ENCODE results near the gene TMTC1. TPM values are rescaled to one million over a fixed set of nuclear protein-coding genes. Genes with fewer than 3 reads are reported as not detected.

Gene TMTC1
- total and polyA plus RNA-seq, 2 experiments from 2014 or later, result 4.8 to 24.3 TPM

- TF ChIP-seq ETS1 (IDR thresholded peaks at IDR 0.05) (no peak), JUNB (IDR thresholded peaks at IDR 0.05; ENCODE audit: unreplicated experiment) (no peak), EZH2 (IDR thresholded peaks at IDR 0.05; ENCODE audit: low read depth, unreplicated experiment) (no peak), EZH2phosphoT487 (IDR thresholded peaks at IDR 0.05; ENCODE audit: unreplicated experiment) (no peak), POLR2AphosphoS5 (IDR thresholded peaks at IDR 0.05; ENCODE audit: low read depth) (no peak)
- TF ChIP-seq, protein P1, sequence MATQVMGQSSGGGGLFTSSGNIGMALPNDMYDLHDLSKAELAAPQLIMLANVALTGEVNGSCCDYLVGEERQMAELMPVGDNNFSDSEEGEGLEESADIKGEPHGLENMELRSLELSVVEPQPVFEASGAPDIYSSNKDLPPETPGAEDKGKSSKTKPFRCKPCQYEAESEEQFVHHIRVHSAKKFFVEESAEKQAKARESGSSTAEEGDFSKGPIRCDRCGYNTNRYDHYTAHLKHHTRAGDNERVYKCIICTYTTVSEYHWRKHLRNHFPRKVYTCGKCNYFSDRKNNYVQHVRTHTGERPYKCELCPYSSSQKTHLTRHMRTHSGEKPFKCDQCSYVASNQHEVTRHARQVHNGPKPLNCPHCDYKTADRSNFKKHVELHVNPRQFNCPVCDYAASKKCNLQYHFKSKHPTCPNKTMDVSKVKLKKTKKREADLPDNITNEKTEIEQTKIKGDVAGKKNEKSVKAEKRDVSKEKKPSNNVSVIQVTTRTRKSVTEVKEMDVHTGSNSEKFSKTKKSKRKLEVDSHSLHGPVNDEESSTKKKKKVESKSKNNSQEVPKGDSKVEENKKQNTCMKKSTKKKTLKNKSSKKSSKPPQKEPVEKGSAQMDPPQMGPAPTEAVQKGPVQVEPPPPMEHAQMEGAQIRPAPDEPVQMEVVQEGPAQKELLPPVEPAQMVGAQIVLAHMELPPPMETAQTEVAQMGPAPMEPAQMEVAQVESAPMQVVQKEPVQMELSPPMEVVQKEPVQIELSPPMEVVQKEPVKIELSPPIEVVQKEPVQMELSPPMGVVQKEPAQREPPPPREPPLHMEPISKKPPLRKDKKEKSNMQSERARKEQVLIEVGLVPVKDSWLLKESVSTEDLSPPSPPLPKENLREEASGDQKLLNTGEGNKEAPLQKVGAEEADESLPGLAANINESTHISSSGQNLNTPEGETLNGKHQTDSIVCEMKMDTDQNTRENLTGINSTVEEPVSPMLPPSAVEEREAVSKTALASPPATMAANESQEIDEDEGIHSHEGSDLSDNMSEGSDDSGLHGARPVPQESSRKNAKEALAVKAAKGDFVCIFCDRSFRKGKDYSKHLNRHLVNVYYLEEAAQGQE (IDR thresholded peaks at IDR 0.05; ENCODE audit: unreplicated experiment), result no peak
Measured at GRCh38 chr12:29561664-29562071, 222.1 kb downstream of the TMTC1 start (continued).

DNA sequence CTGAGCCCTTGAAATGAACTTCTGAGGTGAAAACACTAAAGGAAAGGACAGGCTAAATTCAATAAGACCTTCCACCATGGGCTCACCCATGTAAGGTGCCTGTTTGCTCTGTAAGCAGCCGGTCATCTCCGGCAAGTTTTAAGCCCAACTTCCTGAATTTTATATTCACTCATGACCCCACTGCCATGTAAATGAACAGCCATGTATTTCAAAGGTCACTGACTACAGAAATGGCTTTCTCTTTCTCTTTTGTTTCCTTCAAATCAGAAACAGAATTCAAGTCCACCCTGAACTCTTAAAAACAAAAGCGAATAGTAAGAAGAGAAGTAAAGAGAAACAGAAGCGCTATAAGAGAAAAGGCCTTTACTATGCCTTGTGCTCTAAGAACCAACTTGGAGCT lies 224.5 kb downstream of the TMTC1 start:
- Histone ChIP-seq H3K4me3 (no peak overlapping the region), H3K4me1 (ENCODE audit: insufficient read depth) (peaks cover 19% of the 10 kb centered on the region), H4K20me1 (replicated peaks; ENCODE audit: insufficient read depth) (no peaks in the 10 kb centered on the region), H3K36me3 (ENCODE audit: insufficient read depth) (no peaks in the 10 kb centered on the region), H3K9me2 (ENCODE audit: insufficient read depth) (no peaks in the 10 kb centered on the region), H3K27ac (ENCODE audit: low read depth) (no peak overlapping the region), H3K79me2 (replicated peaks; ENCODE audit: insufficient read depth) (no peaks in the 10 kb centered on the region), H3K4me2 (no peak overlapping the region), H3K27me3 (ENCODE audit: insufficient read depth) (no peaks in the 10 kb centered on the region), H3F3A (replicated peaks; ENCODE audit: low read depth) (no peaks in the 10 kb centered on the region), H2AFZ (no peak overlapping the region)
- peaks cover 43% of the 10 kb centered on the region for H3K4me1 Mint-ChIP-seq
- H3K9me3 Mint-ChIP-seq, result no peaks in the 10 kb centered on the region; the same call in 2 of the 3 replicates
- ATAC-seq (no peak; the same call in 2 of the 3 replicates), DNase-seq (ENCODE audit: low spot score) (no peak)
- peaks cover 30% of the 10 kb centered on the region for H3K36me3 Mint-ChIP-seq (ENCODE audit: low read depth)
- H3K27me3 Mint-ChIP-seq (ENCODE audit: insufficient read depth, low read depth, poor library complexity), result no peaks in the 10 kb centered on the region
- no peak overlapping the region for H3K4me3 Mint-ChIP-seq
- no peak overlapping the region for H3K27ac Mint-ChIP-seq
- TF ChIP-seq EZH2phosphoT487 (IDR thresholded peaks at IDR 0.05; ENCODE audit: unreplicated experiment), result no peak
- TF ChIP-seq NANOG (IDR thresholded peaks at IDR 0.05; ENCODE audit: borderline replicate concordance), result no peak
- no peak for TF ChIP-seq CREB1 (CRISPR knock-in tag; IDR thresholded peaks at IDR 0.05; ENCODE audit: low read depth)
- TF ChIP-seq STAT1 (IDR thresholded peaks at IDR 0.05; ENCODE audit: unreplicated experiment), result no peak
- no peak for TF ChIP-seq EZH2 (IDR thresholded peaks at IDR 0.05; ENCODE audit: low read depth, unreplicated experiment)
- TF ChIP-seq ZNF114 (CRISPR knock-in tag; IDR thresholded peaks at IDR 0.05), result no peak
- no peak for TF ChIP-seq ZNF462 (CRISPR knock-in tag; IDR thresholded peaks at IDR 0.05)
- TF ChIP-seq JUNB (IDR thresholded peaks at IDR 0.05; ENCODE audit: unreplicated experiment), result no peak
- no peak for TF ChIP-seq ZNF331 (CRISPR knock-in tag; IDR thresholded peaks at IDR 0.05; ENCODE audit: low read depth)
- no peak for TF ChIP-seq CTCF (conservative IDR thresholded peaks at IDR 0.05; ENCODE audit: low read depth in 2 of 2)
